Measurements from ENCODE around the gene PRKAG1. TPM values are rescaled to one million over a fixed set of nuclear protein-coding genes. Genes with fewer than 3 reads are reported as not detected.

Gene PRKAG1
- total RNA-seq, 6 experiments from 2014 or later: 24.8 to 36.2 (median 30.1) TPM

DNA sequence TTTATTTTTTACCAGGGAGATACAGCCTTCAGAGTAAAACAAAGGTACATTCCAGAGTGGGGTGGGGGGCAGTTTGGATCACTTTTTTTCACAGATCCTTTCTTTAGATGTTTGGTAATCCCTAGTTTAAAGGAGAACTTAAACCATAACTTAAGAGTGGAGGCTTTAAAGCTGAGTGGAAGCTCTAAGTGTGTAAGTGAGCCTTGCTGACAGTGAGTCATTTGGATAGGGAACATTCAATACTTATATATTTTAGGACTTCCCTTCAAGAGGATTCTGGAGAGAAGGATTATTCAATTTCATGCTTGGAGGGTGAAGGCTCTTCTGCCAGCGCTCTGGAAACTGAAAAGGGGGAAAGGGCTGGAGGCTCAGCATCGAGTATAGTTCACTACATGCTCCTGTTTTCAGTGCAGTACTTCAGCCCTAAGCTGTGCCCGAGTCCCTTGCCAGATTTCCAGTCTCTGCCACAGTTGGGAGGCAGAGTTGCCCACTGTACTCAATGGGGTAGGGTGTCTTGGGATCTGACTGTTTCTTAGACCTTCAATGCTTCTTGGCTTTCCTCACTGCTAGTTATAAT, 8.4 kb downstream of the PRKAG1 start:
- H3K27ac ChIP-seq: no peak overlapping the region
- no peak for ATAC-seq
- TF ChIP-seq, protein P1, sequence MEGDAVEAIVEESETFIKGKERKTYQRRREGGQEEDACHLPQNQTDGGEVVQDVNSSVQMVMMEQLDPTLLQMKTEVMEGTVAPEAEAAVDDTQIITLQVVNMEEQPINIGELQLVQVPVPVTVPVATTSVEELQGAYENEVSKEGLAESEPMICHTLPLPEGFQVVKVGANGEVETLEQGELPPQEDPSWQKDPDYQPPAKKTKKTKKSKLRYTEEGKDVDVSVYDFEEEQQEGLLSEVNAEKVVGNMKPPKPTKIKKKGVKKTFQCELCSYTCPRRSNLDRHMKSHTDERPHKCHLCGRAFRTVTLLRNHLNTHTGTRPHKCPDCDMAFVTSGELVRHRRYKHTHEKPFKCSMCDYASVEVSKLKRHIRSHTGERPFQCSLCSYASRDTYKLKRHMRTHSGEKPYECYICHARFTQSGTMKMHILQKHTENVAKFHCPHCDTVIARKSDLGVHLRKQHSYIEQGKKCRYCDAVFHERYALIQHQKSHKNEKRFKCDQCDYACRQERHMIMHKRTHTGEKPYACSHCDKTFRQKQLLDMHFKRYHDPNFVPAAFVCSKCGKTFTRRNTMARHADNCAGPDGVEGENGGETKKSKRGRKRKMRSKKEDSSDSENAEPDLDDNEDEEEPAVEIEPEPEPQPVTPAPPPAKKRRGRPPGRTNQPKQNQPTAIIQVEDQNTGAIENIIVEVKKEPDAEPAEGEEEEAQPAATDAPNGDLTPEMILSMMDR (IDR thresholded peaks at IDR 0.05): no peak
- no peak for TF ChIP-seq POLR2A (IDR thresholded peaks at IDR 0.05)
- H3K9me3 ChIP-seq: no peaks in the 10 kb centered on the region
- no CpG with 5 or more reads among the region's 3 CpGs for WGBS (ENCODE audit: insufficient coverage, low coverage, low lambda C conversion rate, missing lambda C conversion rate)
- H3K4me1 ChIP-seq: no peaks in the 10 kb centered on the region
- intact Hi-C loops (cut with DNase I): no loop called here
- DNase-seq: no peak
- H3K27me3 ChIP-seq: no peaks in the 10 kb centered on the region
- no peak overlapping the region for H3K4me3 ChIP-seq
- H3K36me3 ChIP-seq: peaks cover 0 to 21% (median 12%) of the 10 kb centered on the region in 4 donors

DNA sequence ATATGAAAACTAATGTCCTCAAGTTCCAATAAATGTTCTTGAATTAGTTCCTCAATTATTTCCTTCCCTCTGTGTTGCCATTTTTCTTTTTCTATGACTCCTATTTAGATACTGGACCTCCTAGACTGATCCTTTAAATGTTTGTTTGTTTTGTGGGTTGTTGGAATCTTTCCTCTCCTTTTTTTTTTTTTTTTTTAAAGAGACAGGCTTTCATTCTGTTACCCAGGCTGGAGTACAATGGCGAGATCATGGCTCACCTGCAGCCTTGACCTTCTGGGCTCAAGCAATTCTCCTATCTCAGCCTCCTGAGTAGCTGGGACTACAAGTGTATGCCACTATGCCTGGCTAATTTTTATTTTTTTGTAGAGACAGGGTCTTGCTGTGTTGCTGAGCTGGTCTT, 9.6 kb downstream of the PRKAG1 start:
- intact Hi-C loops (cut with DNase I): no loop called here
- H3K27me3 ChIP-seq: no peaks in the 10 kb centered on the region
- TF ChIP-seq, protein P1 (IDR thresholded peaks at IDR 0.05): no peak
- TF ChIP-seq POLR2A (IDR thresholded peaks at IDR 0.05): no peak
- WGBS (ENCODE audit: insufficient coverage, low coverage, low lambda C conversion rate, missing lambda C conversion rate): no CpG with 5 or more reads among the region's 1 CpG
- H3K4me1 ChIP-seq: no peaks in the 10 kb centered on the region
- no peak for DNase-seq
- H3K9me3 ChIP-seq: no peaks in the 10 kb centered on the region
- peaks cover 0 to 31% (median 15%) of the 10 kb centered on the region in 4 donors for H3K36me3 ChIP-seq
- no peak for ATAC-seq
- H3K27ac ChIP-seq: no peak overlapping the region
- no peak overlapping the region for H3K4me3 ChIP-seq

DNA sequence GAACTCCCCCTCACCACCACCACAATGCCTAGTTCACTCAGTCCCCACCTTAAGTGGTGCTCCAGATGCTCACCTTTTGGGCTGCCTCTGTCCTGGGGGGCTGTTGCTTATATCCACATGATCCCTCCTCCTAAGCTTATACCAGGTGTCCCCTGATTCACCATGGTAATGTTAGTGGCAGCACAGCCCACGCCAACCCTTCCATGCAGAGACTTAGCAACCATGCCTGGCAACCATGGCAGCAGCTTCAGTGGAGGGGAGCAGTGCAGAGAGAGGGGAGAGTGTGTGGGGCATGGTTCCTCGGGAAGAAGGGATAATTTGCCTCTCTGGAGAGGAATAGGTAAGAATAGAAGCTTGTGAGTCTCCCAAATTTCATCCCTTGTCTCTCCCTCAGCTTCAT, 18.2 kb downstream of the PRKAG1 start:
- intact Hi-C loops (cut with DNase I): no loop called here
- peaks cover 0 to 3% of the 10 kb centered on the region in 2 donors for H3K27me3 ChIP-seq
- WGBS (ENCODE audit: insufficient coverage, low coverage, low lambda C conversion rate, missing lambda C conversion rate): 100% methylated on average over 1 of the region's 2 CpGs
- H3K36me3 ChIP-seq: peaks cover 0 to 20% (median 4%) of the 10 kb centered on the region in 4 donors
- DNase-seq: no peak
- TF ChIP-seq, protein P1 (IDR thresholded peaks at IDR 0.05): no peak
- no peak for TF ChIP-seq POLR2A (IDR thresholded peaks at IDR 0.05)
- no peak for ATAC-seq
- peaks cover 0 to 27% (median 4%) of the 10 kb centered on the region in 4 donors for H3K4me1 ChIP-seq
- H3K4me3 ChIP-seq: no peak overlapping the region
- H3K9me3 ChIP-seq: no peaks in the 10 kb centered on the region
- no peak overlapping the region for H3K27ac ChIP-seq

DNA sequence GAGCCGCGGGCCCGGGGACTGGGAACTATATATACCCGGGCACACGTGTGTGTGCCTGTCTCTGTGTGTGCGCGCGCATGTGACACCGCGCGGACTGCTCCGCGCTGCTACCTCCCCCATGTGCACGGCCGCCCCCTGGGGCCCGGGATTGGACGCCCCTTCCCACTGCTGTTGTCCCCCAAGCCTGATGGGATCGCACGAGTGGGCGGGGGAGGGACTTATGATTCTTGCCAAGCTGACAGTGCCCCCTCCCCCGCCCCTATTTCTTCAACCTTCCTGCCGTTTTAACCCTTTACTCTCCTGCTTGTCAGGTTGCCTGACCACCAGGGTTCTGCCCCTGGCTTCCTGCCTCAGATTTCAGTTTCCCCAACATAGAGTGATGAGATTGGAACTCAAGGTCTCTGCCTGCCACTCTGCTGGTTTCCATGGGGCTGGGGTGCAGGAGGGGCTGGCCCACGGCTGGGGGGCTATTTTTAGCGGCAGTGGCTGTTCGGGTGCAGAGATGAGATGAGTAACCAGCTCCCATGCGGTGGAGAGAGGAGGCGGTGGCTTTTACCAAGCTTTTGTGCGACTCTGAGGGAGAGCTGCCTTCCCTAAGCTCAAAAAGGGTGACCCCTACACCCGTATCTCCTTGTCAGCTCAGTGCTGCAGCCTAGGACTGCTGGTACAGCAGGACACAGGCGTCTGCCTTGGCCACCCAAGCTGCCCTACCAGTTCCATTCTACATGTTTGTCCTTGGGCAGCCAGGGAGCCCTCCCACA, 19.0 kb downstream of the PRKAG1 start, which contains the start of gene DDN:
Gene DDN, minus strand, starts transcription at position 5 of the 761 bp plus-strand sequence. CDS start 88 bp downstream, outside the sequence.
- TF ChIP-seq POLR2A (IDR thresholded peaks at IDR 0.05): no peak
- TF ChIP-seq, protein P1 (IDR thresholded peaks at IDR 0.05): no peak
- intact Hi-C loops (cut with DNase I): no loop called here
- Histone ChIP-seq H3K27ac (no peak within 1 kb of the TSS), H3K9me3 (no peaks in the 10 kb centered on the region), H3K27me3 (peaks cover 0 to 3% of the 10 kb centered on the region in 2 donors), H3K36me3 (peaks cover 0 to 14% (median 1%) of the 10 kb centered on the region in 4 donors), H3K4me3 (peak within 1 kb of the TSS; percentile 38 to 40 (median 40)), H3K4me1 (peaks cover 0 to 31% (median 4%) of the 10 kb centered on the region in 4 donors)
- 3% methylated on average over 6 of the region's 30 CpGs for WGBS (ENCODE audit: insufficient coverage, low coverage, low lambda C conversion rate, missing lambda C conversion rate)
- DNase-seq: no peak
- peak in 2 of 4 donors; percentile 12 to 24 for ATAC-seq
